22Rv1 (cell line): ENCODE results near the gene SFSWAP.

Source experiments
- H3K27ac ChIP-seq: fragments of 450-650 bp; 2 replicates; pipeline ENCODE4 v1.5.1; 2017
- CTCF ChIP-seq: fragments of 450-650 bp; IDR thresholded peaks from 2 replicates; pipeline ENCODE4 v1.5.1; 2017; ENCODE audit warnings: mild to moderate bottlenecking
- ZFX ChIP-seq: fragments of 450-650 bp; IDR thresholded peaks from 2 replicates; pipeline ENCODE4 v1.6.1; 2017; ENCODE audit warnings: antibody characterized with exemption, borderline replicate concordance

Gene SFSWAP

GRCh38 chr12:131796411-131796736 is 85.5 kb downstream of the SFSWAP start:
- TF ChIP-seq ZFX = no peak
- no peak for TF ChIP-seq CTCF
- no peak overlapping the region for H3K27ac ChIP-seq

GRCh38 chr12:131796754-131797587 is 86.1 kb downstream of the SFSWAP start:
- no peak overlapping the region for H3K27ac ChIP-seq
- TF ChIP-seq CTCF (no peak), ZFX (no peak)

GRCh38 chr12:131797588-131797934 is 86.7 kb downstream of the SFSWAP start:
- no peak for TF ChIP-seq ZFX
- no peak for TF ChIP-seq CTCF

GRCh38 chr12:131799195-131799594 is 88.3 kb downstream of the SFSWAP start:
- H3K27ac ChIP-seq = no peak overlapping the region

More at GRCh38 chr12:131797588-131797934, 86.7 kb downstream of the SFSWAP start:
- no peak overlapping the region for H3K27ac ChIP-seq

GRCh38 chr12:131799828-131800593 is 89.1 kb downstream of the SFSWAP start:
- no peak overlapping the region for H3K27ac ChIP-seq
- TF ChIP-seq CTCF = no peak

More at GRCh38 chr12:131799195-131799594, 88.3 kb downstream of the SFSWAP start:
- TF ChIP-seq ZFX (no peak), CTCF (no peak)

- TF ChIP-seq CTCF = no peak
- no peak for TF ChIP-seq ZFX
- no peak overlapping the region for H3K27ac ChIP-seq
These were observed 89.8 kb downstream of the SFSWAP start for GRCh38 chr12:131800594-131801135.

GRCh38 chr12:131801254-131801866 is 90.5 kb downstream of the SFSWAP start:
- no peak for TF ChIP-seq CTCF
- TF ChIP-seq ZFX = no peak
- no peak overlapping the region for H3K27ac ChIP-seq
